ENCODE results near the gene BEND2.

DNA sequence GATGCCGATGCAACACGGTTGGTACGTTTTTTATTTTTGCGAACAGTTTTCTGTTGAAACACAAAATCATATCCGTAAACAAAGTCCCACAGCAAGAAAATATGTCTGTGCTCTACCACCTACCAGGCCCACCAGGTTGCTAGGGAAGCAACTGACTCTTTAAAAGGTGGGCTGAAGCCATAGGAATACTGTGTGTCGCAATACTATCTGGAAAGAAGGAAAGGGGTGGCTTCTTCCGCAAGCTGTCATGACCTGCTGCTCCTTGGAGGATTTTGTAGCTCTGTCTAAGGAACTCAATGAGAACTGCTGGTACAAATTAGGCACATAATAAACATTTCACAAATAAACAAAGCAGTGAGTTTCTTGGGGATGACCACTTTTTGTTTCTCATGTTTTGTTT lies 46.5 kb downstream of the BEND2 start:
- TF ChIP-seq POLR2A (IDR thresholded peaks at IDR 0.05) (no peak), CTCF (IDR thresholded peaks at IDR 0.05 in 4 of 5, conservative IDR thresholded peaks at IDR 0.05 in 1 of 5) (no peak)
